NCI-H524 (cell line): ENCODE measurements around the gene FGF1.
A peak's percentile ranks its signal among the peaks of the same experiment; 100 is the strongest.

ENCODE experiments used
- DNase-seq, 2 experiments: peaks; one replicate each; lab custom pipeline; 2025; lab: John Stamatoyannopoulos, UW

FGF1 gene

DNA sequence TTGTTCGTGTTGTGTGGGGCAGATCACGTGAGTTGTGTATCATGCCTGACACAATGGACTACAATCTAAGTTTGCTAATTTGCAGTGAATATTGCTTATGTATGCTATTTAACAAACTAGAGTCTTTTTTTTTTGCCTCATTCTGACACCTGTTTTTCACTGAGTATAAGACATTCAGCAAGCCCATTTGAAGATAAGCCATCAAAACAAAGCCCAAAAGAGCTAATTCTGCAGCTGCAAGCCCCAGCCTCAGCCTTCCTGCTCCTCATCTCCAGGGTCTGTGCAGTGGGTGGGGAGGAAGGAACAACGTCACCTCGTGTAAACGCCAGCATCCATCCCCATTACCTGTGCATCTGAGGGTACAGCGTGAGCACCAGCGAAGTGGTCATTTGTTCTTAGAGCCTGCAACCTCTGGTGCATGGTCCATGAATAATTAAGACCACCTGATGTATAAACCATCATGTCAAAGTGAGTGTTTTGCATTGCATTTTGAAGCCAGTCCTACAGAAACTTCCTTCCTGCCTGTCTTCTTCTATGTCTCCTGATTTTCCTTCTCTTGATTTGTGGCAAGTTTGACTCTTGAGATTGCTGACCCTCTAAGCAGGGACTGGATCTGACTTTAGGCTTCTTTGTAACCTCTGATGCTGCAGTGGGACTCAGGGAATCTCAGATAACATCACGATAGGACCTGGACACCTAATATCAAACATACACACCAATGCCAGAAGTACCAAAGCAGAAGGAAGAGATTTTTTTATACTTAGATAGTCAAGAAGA, 73.2 kb downstream of the FGF1 start:
- DNase-seq = no peak

DNA sequence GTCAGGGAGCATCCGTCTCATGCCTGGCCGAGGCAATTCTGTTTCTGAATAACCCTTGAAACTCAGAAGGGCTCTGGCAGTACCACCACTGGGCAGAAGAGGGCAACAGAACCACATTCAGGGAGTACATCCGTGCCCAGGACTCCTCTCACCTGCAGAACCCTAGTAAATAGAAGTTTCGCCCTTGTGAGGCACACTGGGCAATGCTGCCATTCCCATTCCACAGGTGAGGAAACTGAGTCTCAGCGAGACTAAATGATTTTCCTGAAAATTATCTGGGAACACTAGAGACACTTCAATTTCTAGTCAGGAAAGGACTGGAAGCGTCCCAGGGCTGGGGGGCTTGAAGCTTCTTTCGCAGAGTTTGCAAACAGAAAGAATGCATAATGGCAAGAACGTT, 74.7 kb downstream of the FGF1 start:
- peak; percentile 33 to 52 for DNase-seq

DNA sequence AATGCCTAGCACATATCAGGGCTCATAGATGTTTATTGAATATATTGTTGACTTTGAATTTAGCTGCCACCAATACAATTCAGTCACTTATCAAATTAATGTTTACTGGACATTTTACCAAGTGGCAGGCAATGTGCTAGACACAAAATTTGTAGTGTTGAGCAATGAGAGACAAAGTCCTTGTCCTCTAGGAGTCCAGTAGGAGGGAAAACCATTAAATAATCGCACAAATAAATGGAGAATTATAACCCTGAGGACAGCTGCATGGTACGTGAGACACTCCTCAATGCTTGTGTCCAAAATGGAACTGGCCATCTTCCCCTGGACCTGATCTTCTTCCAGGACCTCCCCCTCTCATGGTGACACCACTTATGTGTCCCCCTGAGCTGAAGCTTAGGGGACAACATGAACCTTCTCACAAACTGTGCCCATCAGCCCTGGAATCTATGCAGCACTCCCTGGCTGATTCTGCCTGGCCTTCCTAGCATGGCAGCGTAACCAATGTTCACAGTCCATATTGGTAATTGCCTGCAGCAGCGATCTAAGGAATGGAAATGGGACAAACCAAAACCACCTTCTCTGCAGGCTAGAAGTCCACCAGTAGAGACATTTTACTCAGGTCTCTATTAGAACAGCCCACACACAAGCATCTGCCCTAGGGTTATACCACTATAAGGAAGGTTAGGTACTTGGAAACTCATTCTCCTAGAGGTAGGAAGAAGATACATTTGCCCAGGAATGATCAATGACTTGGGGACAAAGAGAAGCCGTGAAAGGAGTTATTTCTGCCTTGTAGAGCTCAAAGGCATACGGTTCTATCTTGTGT, 75.5 kb downstream of the FGF1 start:
- DNase-seq = no peak

DNA sequence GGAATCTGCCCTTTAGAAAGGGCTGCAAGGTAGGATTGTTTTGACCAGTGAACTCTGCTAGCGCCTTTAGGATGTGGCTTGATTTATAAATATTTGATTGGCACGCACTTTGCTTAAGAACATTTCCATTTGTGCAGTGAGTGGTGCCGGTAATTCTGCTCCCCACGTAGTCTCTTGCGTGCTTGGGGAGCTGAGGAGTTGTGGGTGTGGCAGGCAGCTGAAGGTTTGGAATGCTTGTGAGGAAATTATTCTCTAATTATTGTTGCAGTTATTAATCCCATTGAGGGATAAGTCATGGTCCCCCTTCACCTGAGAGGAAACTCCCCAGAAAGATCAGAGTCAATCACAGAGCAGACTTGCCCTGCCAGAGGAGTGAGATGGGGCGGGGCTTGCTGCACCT, 76.7 kb downstream of the FGF1 start:
- DNase-seq = no peak

DNA sequence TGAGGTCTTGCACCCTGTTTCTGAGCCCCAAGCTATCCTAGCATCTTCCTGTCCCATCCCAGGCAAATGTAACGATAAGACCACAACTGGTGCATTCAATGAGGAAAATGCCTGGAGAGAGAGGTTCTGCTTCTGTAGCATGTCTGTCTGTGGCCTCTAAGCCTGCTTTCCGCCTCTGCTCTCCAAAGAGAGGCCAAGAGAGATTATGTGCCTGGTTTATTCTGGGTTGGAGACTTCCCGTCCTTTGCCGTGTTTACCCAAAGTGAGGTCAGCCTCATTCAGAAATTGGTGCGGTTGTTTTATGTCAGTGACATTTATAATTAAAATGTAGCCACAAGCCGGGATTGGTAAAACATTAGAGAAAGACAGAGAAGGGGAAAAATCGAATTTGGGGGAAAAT, 77.8 kb downstream of the FGF1 start:
- no peak for DNase-seq

DNA sequence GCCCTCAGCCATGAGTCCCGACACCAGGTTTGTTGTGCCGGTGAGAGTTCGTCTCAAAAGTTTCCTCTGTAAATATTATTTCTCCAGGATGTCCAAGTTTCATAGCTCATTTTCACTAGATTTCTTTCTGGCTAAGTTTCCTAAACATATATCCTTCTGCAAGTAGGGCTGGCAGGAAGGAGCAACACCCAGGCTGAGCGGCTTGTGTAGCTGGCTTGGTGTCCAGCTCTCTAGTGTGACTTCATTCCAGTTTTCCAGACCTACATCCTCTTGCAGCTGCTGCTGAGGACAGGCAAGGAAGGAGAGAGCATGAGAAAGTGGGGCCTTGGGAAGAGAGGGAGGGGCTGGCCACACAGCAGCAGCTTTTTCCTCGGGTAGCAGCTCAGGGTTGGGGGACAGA, 80.3 kb downstream of the FGF1 start:
- no peak for DNase-seq

DNA sequence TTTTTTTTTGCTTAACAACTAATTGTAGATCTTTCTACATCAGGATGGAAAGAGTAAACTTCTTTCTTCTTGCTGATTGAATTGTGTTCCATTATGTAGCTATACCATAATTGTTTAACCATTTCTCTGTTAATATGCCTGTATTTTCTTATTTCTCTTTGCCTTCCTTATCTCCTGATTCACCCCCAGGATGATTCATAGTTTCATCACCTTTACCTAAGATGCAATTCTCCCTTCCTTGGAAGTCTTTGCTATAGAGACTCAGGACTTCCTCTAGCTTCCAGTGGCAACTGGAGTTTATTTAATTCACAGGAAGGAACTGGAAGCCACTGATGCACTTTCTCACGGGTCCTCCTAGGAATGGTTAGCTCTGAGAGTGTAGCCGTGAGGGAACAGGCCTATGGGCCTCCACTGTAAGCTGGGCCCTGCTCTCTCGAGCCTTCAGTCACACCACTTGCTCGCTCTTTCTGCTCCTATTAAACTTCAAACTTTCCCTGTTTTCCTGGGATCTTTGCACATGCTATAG, 83.1 kb downstream of the FGF1 start:
- DNase-seq = no peak

DNA sequence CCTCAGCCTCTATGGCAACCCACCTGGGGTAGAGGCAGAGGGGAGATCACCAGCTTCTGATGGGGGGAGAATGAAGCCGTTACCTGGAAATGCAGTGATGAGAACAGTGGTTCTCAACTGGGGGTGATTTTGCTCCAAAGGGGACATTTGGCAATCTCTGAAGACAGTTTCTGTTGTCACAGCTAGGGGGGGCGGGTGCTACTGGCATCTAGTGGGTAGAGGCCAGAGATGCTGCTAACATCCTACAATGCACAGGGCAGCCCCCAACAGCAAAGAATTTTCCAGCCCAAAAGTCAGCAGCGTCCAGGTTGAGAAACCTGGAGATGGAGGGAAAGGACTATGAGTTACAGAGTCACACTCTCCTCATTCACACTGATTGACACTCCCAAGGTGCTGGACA, 84.5 kb downstream of the FGF1 start:
- no peak for DNase-seq

DNA sequence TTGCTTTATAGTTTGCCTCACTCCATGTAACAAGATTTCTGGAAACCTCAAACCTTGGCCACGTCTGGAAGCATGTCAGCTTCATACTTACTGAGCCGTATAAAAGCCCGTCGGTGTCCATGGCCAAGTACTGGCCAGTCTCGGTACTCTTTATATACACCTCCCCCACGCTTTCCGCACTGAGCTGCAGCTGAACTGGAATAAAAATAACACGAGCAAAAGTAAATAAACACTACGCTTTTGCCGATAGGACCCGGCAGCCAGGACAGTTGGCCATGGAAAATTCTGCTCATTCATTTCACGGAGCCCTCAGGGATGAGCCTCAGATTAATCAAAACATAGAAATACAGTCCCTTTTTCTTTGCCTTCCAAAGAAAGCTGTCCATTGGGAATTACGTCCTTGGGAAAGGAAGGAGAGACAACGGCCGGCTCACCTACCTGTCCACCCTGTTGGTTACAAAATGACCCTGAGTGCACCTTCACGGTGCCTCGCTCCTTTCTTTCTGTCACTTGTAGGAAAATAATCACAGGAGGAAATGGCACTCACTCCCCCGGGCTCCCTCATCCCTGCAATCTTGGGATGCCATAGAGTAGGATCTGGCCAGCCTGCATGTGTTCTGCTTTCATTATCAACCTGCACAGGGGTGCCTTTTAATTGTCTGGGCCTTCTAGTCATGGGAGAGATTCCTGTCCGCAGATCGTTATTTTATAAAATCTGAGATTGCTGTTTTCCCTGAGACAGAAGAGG, 85.1 kb downstream of the FGF1 start:
- DNase-seq = no peak

DNA sequence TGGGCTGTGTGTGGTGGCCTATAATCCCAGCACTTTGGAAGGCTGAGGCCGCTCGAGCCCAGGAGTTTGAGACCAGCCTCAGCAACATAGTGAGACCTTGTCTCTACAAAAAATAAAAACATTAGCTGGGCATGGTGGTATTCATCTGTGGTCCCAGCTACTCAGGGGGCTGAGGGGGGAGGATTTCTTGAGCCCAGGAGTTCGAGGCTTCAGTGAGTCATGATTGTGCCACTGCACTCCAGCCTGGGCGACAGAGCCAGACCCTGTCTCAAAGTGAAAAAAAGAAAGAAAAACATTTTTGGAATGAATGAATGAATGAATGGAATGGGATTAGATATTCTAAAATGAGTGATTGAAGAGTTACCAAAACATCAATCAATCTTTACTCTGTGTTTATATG, 85.8 kb downstream of the FGF1 start:
- DNase-seq = no peak

DNA sequence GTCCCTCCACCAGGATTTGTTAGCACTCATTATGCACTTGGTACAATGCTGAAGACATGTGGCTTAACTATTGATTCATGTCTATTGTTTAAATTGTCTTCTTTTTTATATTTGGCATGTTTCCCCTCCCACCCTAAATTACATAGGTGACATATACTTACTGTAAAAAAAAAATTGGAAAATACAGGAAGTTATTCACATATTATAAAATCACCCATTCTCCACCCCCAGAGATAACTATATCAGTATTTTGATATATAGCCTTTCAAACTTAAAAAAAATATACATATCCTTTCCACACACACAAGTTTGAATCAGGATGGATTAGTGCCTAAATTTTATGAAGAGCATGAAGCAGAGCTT, 87.6 kb downstream of the FGF1 start:
- no peak for DNase-seq

DNA sequence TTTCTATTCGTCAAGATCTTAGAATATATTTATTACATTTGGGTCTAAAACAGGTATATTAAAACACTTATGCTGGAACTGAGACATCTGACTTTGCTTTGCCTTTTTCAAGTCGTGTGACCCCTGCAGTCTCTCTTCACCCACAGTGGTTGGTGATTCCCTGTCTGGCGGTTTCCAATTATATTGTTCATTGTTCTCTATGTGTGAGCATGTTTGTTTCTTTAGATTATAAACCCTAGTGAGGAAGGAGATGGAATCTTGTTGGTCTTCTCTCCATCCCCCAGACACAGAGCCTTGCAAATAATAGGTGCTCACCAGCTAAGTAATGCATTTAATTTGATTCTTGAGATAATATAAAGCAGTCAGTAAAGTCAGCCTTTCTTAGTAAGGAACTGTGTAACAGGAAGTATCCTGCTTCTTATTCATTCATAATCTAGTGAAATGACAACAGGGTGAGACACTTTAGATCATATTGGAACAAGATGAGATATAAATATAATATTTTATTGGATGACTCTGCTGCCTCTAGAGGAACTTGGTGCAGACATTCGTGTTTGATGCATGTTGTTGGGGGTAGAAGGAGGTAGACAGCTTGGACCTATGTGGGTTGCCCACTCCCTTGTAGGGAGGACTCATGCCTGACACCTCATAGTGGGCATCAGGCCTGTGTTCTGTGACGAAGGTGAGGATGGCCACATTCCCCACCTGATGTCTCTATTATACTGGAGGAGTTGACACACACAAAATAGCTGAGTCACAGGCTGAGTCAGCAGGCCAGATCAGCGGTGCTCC, 88.1 kb downstream of the FGF1 start:
- no peak for DNase-seq

DNA sequence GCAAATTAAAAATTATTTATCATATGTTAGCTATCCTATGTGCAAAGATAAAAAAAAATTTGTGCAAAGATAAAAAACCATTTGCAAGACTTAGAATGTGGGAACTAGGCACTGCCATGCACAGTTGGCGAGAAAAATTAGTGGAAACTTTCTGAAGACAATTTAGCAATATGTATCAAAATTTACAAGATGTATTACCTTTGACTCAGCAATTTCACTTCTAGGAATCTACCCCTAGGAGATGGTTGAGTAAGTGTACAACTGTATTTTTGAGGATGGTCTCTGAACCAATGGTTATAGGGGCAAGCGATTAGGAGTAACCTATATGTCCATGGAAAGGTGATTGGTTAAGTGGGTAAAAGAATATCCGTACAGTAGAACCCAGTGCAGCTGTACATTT, 88.9 kb downstream of the FGF1 start:
- DNase-seq = no peak

DNA sequence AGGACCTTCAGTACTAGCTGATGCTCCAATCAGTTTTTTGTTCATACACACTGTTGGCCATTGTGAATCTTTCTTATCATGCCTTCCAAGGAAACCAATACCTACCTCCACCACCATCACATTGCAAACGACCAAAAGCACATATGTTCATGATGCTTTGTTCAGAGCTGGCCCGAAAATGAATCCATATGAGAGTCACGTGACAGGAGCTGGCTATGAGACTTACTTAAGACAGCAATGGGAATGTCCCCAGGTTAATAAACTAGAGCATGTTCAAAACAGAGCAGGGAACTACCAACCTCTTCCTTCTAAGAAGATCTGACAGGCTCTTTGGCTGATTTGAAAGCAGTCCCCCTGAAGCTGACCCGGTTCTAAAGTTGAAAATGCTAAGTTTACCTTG, 93.5 kb downstream of the FGF1 start:
- DNase-seq = no peak

DNA sequence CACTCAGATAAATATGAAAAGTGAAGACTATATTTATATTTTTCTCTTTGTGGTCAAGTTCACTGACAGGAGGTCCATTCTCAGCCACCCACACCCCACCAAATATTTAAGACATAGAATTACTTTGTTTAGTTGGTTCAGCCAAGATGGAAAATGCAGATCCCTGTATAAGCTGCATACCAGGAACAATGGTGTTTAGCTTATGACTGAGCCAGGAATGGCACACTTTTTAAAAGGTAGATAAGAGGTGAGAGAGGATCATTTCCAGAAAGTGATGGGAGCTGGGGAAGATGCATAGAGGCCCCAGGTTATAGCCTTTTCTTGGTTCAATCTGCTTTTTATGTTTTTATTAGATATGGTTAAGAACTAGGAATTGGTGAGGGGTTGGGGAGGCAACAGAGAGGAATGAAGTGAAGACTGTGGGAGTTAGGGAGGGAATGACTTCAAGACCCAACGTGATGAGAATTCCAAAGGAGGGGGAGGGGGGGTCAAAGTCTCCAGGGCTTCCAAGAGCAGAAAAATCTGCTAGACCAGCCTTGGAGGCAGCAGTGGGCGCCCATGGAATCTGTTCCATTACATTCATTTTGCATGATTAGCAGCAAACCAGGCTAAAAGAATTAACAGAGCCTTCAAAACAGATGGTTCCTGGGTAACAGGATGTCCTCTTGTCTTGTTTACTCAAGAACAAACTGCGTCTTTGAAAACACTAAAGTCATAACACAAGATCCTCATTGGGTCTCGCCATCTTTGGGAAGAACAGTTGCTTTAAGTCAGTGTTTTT, 95.2 kb downstream of the FGF1 start:
- no peak for DNase-seq

DNA sequence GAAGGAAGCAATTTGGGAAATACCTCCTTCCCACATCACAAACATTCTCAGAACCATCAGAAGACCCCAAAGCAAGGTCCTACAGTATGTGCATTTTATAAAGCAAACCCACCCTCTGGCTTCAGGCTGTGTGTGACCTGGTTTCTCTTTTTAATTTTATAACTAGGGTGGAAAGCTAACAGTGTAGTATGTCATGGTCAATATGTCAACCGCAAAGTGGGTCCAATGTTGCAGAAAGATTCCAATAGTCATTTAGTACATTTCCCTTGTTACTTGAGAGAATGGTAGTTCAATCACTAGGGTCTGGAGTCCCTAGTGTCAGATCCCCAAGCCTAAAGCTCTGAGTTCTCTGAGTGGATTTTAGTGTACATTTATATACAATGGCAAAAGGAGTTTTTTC, 96.2 kb downstream of the FGF1 start:
- DNase-seq = no peak

DNA sequence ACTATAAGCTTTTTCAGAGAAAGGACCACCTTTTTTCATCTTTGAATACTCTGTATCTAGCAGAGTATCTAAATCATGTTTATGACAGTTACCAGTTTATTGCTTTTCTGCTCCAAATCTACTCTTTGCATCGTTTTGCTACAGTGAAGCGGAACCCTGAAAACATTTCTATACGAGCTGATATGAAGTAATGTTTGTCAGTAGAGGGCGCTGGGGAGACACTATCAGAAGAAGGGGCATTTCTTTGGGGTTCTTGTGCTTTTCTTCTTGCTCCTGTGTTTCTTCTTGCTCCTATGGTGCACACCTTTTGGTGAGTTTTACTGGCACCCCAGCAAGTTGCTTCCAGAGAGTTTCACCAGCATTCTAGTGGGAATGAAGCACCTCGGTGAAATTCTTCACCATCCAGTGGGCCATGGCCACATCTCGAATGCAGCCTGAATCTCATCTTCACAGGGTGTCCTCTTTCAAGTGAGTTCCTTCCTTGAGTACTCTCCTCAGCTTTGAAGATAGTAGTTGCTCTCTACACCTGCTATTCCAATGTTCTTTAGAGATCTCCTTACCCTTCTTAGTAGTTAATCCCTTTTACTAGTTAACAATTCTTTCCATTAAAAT, 98.4 kb downstream of the FGF1 start:
- peak in 1 of 2 experiments; percentile 27 for DNase-seq

DNA sequence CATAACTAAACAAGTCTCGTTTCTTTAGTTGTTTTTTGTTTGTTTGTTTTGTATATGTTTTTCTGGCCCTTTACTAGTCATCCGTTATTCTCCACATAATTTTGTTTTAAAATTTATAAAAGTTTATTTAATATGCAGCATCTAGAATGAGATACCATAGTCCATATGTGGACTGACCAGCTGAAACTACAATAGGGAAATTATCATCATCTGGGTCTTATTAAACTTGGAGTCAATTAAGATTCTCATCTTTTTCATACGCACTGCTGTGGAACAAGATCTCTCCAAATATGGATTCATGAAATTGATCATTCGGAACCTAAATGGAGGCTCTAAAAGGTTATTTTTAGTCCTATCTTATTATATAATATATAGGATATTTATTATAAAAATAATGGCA, 99.3 kb downstream of the FGF1 start:
- DNase-seq = no peak

DNA sequence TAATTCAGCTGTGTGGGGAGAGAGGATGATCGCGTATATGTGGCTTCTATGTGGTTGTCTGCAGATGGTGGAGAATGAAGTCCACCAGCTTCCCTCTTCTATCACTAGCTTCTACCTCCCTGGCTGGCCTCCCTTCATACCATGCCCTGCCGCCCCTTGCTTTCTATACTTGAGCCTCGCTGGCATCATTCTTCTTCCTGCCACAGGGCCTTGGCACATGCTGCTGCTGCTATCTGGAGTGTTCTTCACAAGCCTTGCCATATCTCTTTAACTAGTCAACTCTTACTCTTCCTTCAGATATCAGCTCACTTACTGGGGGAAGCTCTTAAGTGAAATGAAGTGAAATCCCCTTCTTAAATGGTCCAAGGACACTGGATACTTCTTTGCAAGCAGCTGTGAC, 100.4 kb downstream of the FGF1 start:
- DNase-seq = no peak

DNA sequence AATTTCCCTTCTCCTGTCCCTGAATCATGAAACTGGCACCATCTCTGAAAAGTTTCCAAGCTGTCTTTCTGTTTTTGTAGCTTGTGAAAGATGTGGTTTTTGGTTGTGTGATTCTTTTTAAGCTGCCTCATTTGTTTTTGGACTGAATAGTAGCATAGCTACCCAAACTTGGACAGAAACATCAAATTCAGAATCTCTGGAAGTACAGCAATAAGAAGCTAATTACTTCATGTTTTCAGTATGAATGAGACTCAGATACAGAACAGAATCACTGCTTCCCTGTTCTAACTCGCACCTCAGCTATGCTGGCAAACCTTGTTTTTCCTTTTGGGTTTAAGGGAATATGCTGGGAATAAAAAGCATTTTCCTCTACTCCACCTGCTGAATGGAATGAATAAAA, 101.0 kb downstream of the FGF1 start:
- DNase-seq = no peak
